Smooth muscle cell (in vitro differentiated cells): ENCODE measurements around the gene PRPH. TPM values are rescaled to one million over a fixed set of nuclear protein-coding genes. Genes with fewer than 3 reads are reported as not detected.

Source experiments
- DNase-seq: peaks from one replicate; lab custom pipeline; 2025; ENCODE audit not compliant: unreplicated experiment; lab: John Stamatoyannopoulos, UW
- H2AFZ ChIP-seq: fragments of 200-600 bp; sonication (generic); 2 replicates; pipeline ENCODE4 v1.6.0; 2016; ENCODE audit warnings: antibody characterized with exemption, low read depth, mild to moderate bottlenecking
- H3F3A ChIP-seq: fragments of 200-600 bp; sonication (generic); 2 replicates; pipeline ENCODE4 v1.6.0; 2017; ENCODE audit warnings: antibody characterized with exemption, low read depth
- H3K27ac ChIP-seq: fragments of 200-600 bp; sonication (generic); 2 replicates; pipeline ENCODE4 v1.5.1; 2016; ENCODE audit warnings: low read depth, mild to moderate bottlenecking
- H3K27me3 ChIP-seq: fragments of 200-600 bp; sonication (generic); 2 replicates; pipeline ENCODE4 v1.6.1; 2016; ENCODE audit warnings: low read depth, mild to moderate bottlenecking
- H3K36me3 ChIP-seq: fragments of 200-600 bp; sonication (generic); 2 replicates; pipeline ENCODE4 v1.5.1; 2016; ENCODE audit warnings: low read depth
- H3K4me1 ChIP-seq: fragments of 200-600 bp; sonication (generic); 2 replicates; pipeline ENCODE4 v1.5.1; 2016; ENCODE audit warnings: low read depth
- H3K4me2 ChIP-seq: fragments of 200-600 bp; sonication (generic); 2 replicates; pipeline ENCODE4 v1.6.0; 2016; ENCODE audit warnings: mild to moderate bottlenecking
- H3K4me3 ChIP-seq: fragments of 200-600 bp; sonication (generic); 2 replicates; pipeline ENCODE4 v1.5.1; 2016; ENCODE audit warnings: mild to moderate bottlenecking
- H3K79me2 ChIP-seq: fragments of 200-600 bp; sonication (generic); 2 replicates; pipeline ENCODE4 v1.6.0; 2016; ENCODE audit warnings: low read depth, mild to moderate bottlenecking
- H3K9ac ChIP-seq: fragments of 200-600 bp; sonication (generic); 2 replicates; pipeline ENCODE4 v1.6.0; 2016; ENCODE audit warnings: low read depth
- H3K9me3 ChIP-seq: fragments of 200-600 bp; sonication (generic); replicated peaks from 2 replicates; pipeline ENCODE4 v1.5.1; 2016; ENCODE audit warnings: low read depth
- H4K20me1 ChIP-seq: fragments of 200-600 bp; sonication (generic); 2 replicates; pipeline ENCODE4 v1.6.0; 2016; ENCODE audit warnings: low read depth
- CTCF ChIP-seq: fragments of 200-600 bp; sonication (generic); IDR thresholded peaks from 2 replicates; pipeline ENCODE4 v1.5.1; 2017; ENCODE audit warnings: borderline replicate concordance, mild to moderate bottlenecking, antibody characterized with exemption; ENCODE audit not compliant: insufficient read depth, poor library complexity, severe bottlenecking
- WGBS: methylation state at CpG from one replicate; pipeline ENCODE4 v1.1.7; 2016; ENCODE audit warnings: low lambda C conversion rate; 5-methylcytosine and 5-hydroxymethylcytosine counted together
- polyA plus RNA-seq: library from polyadenylated mRNA; unstranded; fragments of >200 nt; fragmentation: Nextera tagmentation; extraction: Ambion mirVana; gene quantifications from 2 replicates; pipeline ENCODE4 v1.2.1, GENCODE V29; 2016
- total RNA-seq: library from RNA; depleted of rRNA; stranded (reverse); fragments of >200 nt; gene quantifications from 2 replicates; pipeline ENCODE4 v1.2.3, GENCODE V29; 2014

The PRPH gene
- total and polyA plus RNA-seq, 2 experiments from 2014 or later: not detected

GRCh38 chr12:49296836-49297694, 2.1 kb downstream of the PRPH start:
- Histone ChIP-seq H3K4me1 (no peaks in the 10 kb centered on the region), H3K27me3 (peaks cover 61% of the 10 kb centered on the region), H4K20me1 (no peaks in the 10 kb centered on the region), H3F3A (no peaks in the 10 kb centered on the region), H3K4me2 (peak overlapping the region; percentile 79), H3K36me3 (no peaks in the 10 kb centered on the region), H3K9me3 (no peaks in the 10 kb centered on the region), H3K4me3 (peak overlapping the region; percentile 38), H3K27ac (no peak overlapping the region), H3K9ac (no peak overlapping the region), H2AFZ (peak overlapping the region; percentile 54), H3K79me2 (no peaks in the 10 kb centered on the region)
- no peak for TF ChIP-seq CTCF
- WGBS: 9% methylated on average over 62 of the region's 77 CpGs
- no peak for DNase-seq

DNA sequence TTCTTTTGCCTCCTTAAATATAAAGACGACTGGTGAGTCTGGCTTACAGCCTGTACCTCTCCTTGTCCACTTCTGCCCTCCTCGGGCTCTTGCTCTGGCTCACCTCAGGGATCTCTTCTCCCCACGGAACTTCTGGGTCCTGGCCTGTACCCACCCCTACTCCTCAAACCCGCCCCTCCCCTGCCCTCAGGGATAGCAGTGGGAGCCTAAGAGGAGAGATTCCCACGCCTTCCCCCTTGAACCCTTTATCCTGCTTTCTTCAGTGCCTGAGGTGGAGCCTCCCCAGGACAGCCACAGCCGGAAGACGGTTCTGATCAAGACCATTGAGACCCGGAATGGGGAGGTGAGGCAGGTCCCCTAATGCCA, 2.7 kb downstream of the PRPH start:
- Histone ChIP-seq H2AFZ (no peak overlapping the region), H3K27ac (no peak overlapping the region), H3K27me3 (peaks cover 65% of the 10 kb centered on the region), H3K4me1 (no peaks in the 10 kb centered on the region), H3K9me3 (no peaks in the 10 kb centered on the region), H4K20me1 (no peaks in the 10 kb centered on the region), H3K36me3 (no peaks in the 10 kb centered on the region), H3K79me2 (no peaks in the 10 kb centered on the region), H3K9ac (no peak overlapping the region), H3K4me3 (peak overlapping the region; percentile 38), H3K4me2 (peak overlapping the region; percentile 79), H3F3A (no peaks in the 10 kb centered on the region)
- TF ChIP-seq CTCF: no peak
- no peak for DNase-seq
- 53% methylated on average over 6 of the region's 8 CpGs for WGBS

- no peaks in the 10 kb centered on the region for H3K79me2 ChIP-seq
- no peaks in the 10 kb centered on the region for H3K4me1 ChIP-seq
- H2AFZ ChIP-seq: no peak overlapping the region
- DNase-seq: no peak
- H3K9ac ChIP-seq: no peak overlapping the region
- H3K27ac ChIP-seq: no peak overlapping the region
- TF ChIP-seq CTCF: no peak
- H3K4me3 ChIP-seq: no peak overlapping the region
- 85% methylated on average over 6 of the region's 6 CpGs for WGBS
- H3K27me3 ChIP-seq: peaks cover 67% of the 10 kb centered on the region
- no peaks in the 10 kb centered on the region for H3F3A ChIP-seq
- H3K36me3 ChIP-seq: no peaks in the 10 kb centered on the region
- H3K9me3 ChIP-seq: no peaks in the 10 kb centered on the region
- H3K4me2 ChIP-seq: no peak overlapping the region
- H4K20me1 ChIP-seq: no peaks in the 10 kb centered on the region
These were observed 3.2 kb downstream of the PRPH start for GRCh38 chr12:49298160-49298559.

GRCh38 chr12:49301760-49302159, 6.8 kb downstream of the PRPH start:
- Histone ChIP-seq H3K4me2 (no peak overlapping the region), H3K27ac (no peak overlapping the region), H2AFZ (no peak overlapping the region), H3K4me3 (no peak overlapping the region), H3K27me3 (peaks cover 31% of the 10 kb centered on the region), H3K79me2 (no peaks in the 10 kb centered on the region), H4K20me1 (no peaks in the 10 kb centered on the region), H3K4me1 (no peaks in the 10 kb centered on the region), H3K36me3 (no peaks in the 10 kb centered on the region), H3K9me3 (no peaks in the 10 kb centered on the region), H3K9ac (no peak overlapping the region), H3F3A (no peaks in the 10 kb centered on the region)
- no peak for TF ChIP-seq CTCF
- DNase-seq: no peak
- WGBS: 58% methylated on average over 4 of the region's 4 CpGs
